HCT116 (cell line): ENCODE results near the gene SUPT4H1. TPM values are rescaled to one million over a fixed set of nuclear protein-coding genes. Genes with fewer than 3 reads are reported as not detected.

Experiments used
- EGR1 ChIP-seq: IDR thresholded peaks from 2 replicates; pipeline ENCODE4 v1.6.1; 2012; ENCODE audit warnings: low read depth
- ELF1 ChIP-seq: IDR thresholded peaks from 2 replicates; pipeline ENCODE4 v1.6.1; 2012; ENCODE audit warnings: low read depth, borderline replicate concordance
- FOSL1 ChIP-seq: IDR thresholded peaks from 2 replicates; pipeline ENCODE4 v1.6.1; 2012; ENCODE audit warnings: low read depth
- total RNA-seq: library from RNA; stranded (reverse); gene quantifications from one replicate; pipeline ENCODE4 v1.2.1, GENCODE V29; 2021; ENCODE audit not compliant: unreplicated experiment
- TF ChIP-seq, protein P1 (sequence below): IDR thresholded peaks from 2 replicates; pipeline ENCODE4 v1.6.1; 2011; ENCODE audit warnings: mild to moderate bottlenecking, low read length, moderate library complexity; ENCODE audit not compliant: insufficient replicate concordance; ENCODE audit errors: extremely low read depth
- TF ChIP-seq, protein P2 (sequence below): IDR thresholded peaks from 2 replicates; pipeline ENCODE4 v1.6.1; 2012
- TF ChIP-seq, protein P3 (sequence below): IDR thresholded peaks from 2 replicates; pipeline ENCODE4 v1.6.1; 2012; ENCODE audit warnings: low read depth

The SUPT4H1 gene
- total RNA-seq, 1 experiment from 2014 or later = 118 TPM

DNA sequence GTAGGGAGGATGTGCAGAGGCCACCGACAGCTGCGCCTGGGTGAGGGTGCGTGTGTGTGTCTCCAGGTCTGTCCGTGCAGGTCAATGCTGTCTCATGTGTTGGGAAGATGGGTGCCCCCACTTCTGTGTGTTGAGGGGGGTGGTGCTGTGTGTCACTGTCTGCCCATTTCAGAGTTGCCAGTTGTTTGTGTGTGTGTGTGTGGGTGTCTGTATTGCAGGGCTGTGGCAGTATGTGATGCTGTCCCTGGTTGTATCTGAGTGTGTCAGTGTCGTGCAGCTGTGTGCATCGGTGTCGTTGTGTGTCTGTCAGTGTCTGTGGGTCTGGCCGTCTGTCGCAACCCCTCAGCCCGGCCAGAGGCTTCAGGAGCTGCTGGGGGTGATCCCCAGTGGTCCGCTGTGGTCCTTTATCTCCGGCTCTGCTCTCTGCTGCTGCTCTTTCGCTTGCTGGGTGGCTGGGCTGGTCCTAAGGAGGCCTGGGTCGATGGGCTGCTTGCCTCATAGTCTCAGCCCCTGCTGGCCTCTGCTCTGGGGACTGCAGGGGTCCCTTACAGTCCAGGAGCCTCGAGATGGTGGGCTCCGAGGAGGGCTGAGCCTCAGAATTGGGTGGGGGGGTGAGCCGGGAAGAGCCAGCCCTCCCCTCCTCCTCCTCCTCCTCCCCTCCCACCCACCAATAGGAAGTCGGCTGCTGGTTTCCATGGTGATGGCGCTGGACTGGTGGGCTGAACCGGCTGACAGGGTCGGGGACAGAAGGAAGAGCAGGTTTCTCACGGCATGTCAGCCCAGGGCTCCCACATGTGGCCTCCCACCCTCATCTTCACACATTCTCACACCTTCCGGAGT, 23.6 kb downstream of the SUPT4H1 start, which contains the start of gene TSPOAP1 (continued):
- TF ChIP-seq, protein P1, sequence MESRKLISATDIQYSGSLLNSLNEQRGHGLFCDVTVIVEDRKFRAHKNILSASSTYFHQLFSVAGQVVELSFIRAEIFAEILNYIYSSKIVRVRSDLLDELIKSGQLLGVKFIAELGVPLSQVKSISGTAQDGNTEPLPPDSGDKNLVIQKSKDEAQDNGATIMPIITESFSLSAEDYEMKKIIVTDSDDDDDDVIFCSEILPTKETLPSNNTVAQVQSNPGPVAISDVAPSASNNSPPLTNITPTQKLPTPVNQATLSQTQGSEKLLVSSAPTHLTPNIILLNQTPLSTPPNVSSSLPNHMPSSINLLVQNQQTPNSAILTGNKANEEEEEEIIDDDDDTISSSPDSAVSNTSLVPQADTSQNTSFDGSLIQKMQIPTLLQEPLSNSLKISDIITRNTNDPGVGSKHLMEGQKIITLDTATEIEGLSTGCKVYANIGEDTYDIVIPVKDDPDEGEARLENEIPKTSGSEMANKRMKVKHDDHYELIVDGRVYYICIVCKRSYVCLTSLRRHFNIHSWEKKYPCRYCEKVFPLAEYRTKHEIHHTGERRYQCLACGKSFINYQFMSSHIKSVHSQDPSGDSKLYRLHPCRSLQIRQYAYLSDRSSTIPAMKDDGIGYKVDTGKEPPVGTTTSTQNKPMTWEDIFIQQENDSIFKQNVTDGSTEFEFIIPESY = no peak
- TF ChIP-seq ELF1 (no peak), FOSL1 (no peak), EGR1 (no peak)
- TF ChIP-seq, protein P2, sequence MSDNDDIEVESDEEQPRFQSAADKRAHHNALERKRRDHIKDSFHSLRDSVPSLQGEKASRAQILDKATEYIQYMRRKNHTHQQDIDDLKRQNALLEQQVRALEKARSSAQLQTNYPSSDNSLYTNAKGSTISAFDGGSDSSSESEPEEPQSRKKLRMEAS = no peak
- TF ChIP-seq, protein P3, sequence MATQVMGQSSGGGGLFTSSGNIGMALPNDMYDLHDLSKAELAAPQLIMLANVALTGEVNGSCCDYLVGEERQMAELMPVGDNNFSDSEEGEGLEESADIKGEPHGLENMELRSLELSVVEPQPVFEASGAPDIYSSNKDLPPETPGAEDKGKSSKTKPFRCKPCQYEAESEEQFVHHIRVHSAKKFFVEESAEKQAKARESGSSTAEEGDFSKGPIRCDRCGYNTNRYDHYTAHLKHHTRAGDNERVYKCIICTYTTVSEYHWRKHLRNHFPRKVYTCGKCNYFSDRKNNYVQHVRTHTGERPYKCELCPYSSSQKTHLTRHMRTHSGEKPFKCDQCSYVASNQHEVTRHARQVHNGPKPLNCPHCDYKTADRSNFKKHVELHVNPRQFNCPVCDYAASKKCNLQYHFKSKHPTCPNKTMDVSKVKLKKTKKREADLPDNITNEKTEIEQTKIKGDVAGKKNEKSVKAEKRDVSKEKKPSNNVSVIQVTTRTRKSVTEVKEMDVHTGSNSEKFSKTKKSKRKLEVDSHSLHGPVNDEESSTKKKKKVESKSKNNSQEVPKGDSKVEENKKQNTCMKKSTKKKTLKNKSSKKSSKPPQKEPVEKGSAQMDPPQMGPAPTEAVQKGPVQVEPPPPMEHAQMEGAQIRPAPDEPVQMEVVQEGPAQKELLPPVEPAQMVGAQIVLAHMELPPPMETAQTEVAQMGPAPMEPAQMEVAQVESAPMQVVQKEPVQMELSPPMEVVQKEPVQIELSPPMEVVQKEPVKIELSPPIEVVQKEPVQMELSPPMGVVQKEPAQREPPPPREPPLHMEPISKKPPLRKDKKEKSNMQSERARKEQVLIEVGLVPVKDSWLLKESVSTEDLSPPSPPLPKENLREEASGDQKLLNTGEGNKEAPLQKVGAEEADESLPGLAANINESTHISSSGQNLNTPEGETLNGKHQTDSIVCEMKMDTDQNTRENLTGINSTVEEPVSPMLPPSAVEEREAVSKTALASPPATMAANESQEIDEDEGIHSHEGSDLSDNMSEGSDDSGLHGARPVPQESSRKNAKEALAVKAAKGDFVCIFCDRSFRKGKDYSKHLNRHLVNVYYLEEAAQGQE = no peak
- TF ChIP-seq, all 23 proteins: peak for 0
